ELF-1 (cell line): ENCODE measurements around the gene HEXD.

ENCODE experiments used
- DNase-seq: peaks from one replicate; pipeline ENCODE4 v3.0.0-alpha.2; 2016; ENCODE audit warnings: low read depth, low spot score

The HEXD gene

DNA sequence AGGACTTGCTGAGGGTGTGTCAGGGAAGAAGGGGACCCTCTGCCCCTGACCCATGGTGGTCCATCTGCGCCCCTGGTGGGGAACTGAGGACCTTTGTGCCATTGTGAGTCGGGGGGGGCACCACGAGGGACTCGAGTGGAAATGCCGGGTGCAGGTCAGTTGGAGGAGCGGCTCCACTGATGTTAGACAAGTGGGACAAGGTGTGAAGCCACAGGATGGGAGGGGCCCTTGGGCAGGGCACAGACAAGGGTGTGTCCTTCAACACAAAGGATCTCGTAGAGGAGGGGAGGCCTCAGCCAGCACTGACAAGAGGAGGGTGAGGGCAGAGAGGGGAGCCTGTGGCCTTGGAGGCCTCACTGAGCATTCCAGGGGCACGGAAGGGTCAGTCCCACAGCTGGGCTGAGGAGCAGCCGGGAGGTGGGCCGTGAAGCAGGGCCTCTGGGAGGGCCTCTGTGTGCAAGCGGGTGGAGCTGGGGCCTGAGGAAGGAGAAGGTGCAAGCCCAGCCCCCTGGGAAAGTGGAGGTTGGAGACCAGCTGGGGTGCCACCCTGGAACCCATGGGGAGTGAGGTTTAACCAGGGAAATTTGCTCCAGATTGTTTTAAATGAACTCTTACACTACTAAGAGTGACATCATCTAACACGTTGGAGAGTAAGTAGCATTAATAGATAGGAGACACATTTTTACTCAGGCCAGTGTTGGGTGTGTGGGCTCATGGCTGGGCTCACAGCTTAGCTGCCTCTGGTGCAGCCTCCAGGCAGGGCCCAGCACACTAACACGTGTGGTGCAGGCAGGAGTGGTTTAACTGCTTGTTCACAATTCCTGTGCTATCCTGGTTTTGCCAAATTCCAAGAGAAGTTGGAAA, 68.3 kb downstream of the HEXD start:
- no peak for DNase-seq

DNA sequence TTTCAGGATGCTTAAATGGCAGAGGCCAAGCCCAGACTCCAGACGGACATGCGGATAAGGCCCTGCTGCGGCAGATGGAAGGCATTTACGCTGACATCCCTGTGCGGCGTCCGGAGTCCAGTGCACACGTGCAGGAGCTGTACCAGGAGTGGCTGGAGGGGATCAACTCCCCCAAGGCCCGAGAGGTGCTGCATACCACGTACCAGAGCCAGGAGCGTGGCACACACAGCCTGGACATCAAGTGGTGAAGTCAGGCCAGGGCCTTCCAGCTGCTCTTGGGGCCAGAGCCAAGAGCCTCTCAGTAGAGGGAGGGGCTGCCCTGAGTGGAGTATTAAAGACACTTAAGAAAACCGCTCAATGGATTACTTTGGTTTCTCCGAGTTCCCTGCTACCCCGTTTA, 69.8 kb downstream of the HEXD start:
- no peak for DNase-seq

DNA sequence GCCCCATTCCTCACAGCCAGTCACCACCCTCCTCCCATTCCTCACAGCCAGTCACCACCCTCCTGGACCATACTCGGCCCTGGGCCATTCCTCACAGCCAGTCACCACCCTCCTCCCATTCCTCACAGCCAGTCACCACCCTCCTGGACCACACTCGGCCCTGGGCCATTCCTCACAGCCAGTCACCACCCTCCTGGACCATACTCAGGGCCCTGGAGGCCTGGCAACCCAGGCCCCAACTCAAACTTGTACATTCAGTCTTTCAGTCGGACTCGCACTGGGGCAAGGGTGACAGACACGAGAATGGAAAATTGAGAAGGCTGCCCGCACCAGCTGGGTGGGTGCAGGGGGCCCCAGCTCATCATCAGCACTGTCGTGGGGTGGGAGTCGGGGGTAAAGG, 71.0 kb downstream of the HEXD start:
- DNase-seq = no peak

DNA sequence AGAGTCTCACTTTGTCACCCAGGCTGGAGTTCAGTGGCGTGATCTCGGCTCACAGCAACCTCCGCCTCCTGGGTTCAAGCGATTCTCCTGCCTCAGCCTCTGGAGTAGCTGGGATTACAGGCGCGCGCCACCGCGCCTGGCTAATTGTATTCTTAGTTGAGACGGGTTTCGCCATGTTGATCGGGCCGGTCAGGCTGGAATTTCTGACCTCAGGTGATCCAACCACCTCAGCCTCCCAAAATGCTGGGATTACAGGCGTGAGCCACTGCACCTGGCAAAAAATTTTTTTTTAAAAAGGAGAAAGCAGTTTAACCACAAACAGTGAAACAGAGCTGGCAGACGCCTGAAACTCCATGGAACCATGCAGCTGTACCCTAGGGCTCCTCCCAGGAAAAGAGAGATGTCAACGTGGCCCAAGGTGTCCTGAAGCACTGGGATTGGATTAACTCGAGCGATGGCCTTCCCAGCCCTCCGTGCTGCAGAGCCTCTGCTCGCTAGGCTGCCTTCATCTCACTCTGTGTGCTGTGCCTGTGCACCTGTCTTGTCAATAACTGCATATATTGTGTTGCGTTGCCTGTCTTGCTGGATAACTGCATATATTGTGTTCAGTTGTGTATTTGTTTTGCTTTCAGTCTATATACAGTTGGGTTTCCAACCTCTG, 71.8 kb downstream of the HEXD start:
- peak; percentile 18 for DNase-seq

DNA sequence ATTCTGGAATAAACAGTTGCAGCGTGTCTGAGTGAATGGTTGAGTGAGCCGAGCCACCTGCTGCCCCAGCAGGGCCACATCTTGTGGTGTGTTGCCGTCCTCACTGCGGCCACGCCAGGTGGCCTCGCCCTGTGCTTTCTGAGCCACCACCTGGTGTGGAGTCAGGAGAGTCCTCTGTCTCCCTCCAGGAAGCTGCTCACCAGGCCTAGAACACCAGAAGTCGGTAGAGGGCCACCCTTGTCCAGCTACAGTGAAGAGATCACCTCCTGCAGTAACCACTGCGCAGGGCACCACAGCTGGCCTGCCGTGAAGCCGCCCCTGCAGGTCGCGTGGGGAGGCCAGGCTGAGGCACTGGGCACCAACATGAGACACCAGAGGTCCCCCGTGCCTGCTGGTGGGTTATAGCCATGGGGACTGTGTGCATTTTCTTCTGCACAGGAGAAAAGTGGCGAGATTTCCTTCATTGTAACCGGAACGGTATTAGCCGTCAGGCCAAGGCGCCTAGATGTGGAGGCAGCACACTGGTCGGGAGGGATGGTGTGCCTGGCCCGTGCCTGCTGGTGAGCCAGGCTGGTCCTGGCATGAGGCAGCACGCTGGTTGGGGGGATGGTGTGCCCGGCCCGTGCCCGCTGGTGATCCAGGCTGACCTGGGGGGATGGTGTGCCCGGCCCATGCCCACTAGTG, 72.5 kb downstream of the HEXD start:
- DNase-seq = no peak

DNA sequence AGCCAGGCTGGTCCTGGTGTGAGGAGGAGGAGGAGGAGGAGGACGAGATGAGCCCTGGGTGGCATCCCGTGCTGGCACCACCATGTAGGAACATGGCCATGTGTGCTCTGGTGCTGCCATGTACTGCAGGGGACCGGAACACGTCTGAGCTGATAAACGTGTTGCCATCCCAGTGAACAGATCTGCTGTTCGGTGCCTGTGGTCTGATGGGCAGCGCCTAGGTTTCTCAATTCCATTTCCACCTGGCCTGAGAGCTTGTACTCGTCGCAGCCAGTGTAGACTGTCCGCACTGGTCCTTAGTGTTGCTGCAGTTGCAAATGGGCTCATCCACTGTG, 73.0 kb downstream of the HEXD start:
- DNase-seq = no peak

DNA sequence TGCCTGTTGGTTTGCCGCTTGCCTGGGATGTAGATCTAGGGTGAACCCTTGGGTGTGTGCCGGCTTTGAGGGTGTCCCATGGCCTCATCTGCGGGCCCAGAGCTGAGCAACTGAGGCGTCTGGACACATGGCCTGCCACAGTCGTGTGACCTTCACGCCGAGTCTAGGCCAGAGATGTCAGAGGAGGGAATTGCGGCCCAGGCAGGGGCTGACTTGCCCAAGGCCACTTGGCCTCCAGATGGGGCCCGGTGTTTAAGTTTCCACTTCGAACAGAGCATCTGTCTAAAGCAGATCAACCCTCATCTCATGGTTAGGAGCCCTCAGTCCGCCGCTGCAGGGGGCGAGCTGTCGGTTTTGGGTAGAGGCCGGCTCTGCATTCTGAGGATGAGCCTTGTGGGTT, 73.4 kb downstream of the HEXD start:
- no peak for DNase-seq
